Esophagus muscularis mucosa (tissue), 2 donors: ENCODE measurements around the gene MPRIP.

ENCODE experiments used
- POLR2A ChIP-seq: fragments of 450-650 bp; IDR thresholded peaks from one replicate; pipeline ENCODE4 v1.6.1; 2017; ENCODE audit warnings: antibody characterized with exemption, moderate library complexity, mild to moderate bottlenecking, low read depth
- POLR2AphosphoS5 ChIP-seq, 2 donors: sonication (generic); formaldehyde crosslinking; IDR thresholded peaks; one replicate each; pipeline ENCODE4 v1.6.1; 2017; ENCODE audit warnings: antibody characterized with exemption in 2 of 2

- TF ChIP-seq POLR2AphosphoS5 (IDR thresholded peaks at IDR 0.05) (no peak), POLR2A (no peak)
Observed at GRCh38 chr17:17221329-17221728, 179.1 kb downstream of the MPRIP start.
